Measurements from ENCODE around the gene IQGAP1. TPM values are rescaled to one million over a fixed set of nuclear protein-coding genes. Genes with fewer than 3 reads are reported as not detected.

IQGAP1 gene
- total and polyA plus RNA-seq, 2 of the 13 experiments (the other 11 are each of a cell fraction or from before 2014, with no cell fraction given) = 29.5 to 37.9 TPM

GRCh38 chr15:90402223-90402622 is 14.2 kb downstream of the IQGAP1 start:
- BruUV-seq (replicated peaks) = no TSS peak
- Histone ChIP-seq H2AFZ (ENCODE audit: low read length) (no peak overlapping the region), H3K4me2 (ENCODE audit: low read depth, low read length) (no peak overlapping the region), H3K36me3 (replicated peaks in 1 of 2; ENCODE audit: control insufficient read depth in 1 of 2, insufficient read depth in 2 of 2, low read length in 2 of 2) (no peaks in the 10 kb centered on the region), H3K4me3 (replicated peaks in 1 of 3; ENCODE audit: insufficient read depth in 1 of 3, low read depth in 2 of 3, low read length in 3 of 3) (no peak overlapping the region), H3K79me2 (ENCODE audit: insufficient read depth, low read length) (peaks cover 51% of the 10 kb centered on the region), H3K27ac (ENCODE audit: extremely low read length, insufficient read depth, low read length) (peak overlapping the region; percentile 88), H3K27me3 (ENCODE audit: control insufficient read depth in 1 of 2, insufficient read depth in 2 of 2, low read length in 2 of 2) (no peaks in the 10 kb centered on the region), H3K9ac (ENCODE audit: insufficient read depth, low read depth, low read length) (no peak overlapping the region), H3K4me1 (ENCODE audit: insufficient read depth, low read length) (peaks cover 36% of the 10 kb centered on the region), H3K9me3 (ENCODE audit: low read length) (no peaks in the 10 kb centered on the region), H4K20me1 (ENCODE audit: insufficient read depth, low read length) (no peaks in the 10 kb centered on the region)
- FAIRE-seq = no peak
- POLR2A ChIA-PET = interaction anchor here (1.0 kb wide), 1 partner anchor 14 kb away, joined by 8 read pairs; the partner anchor contains the start of gene IQGAP1
- in situ Hi-C loops (cut with HindIII; ENCODE audit: extremely low pct_ligation_motif_present, low pct_unique_long_range_greater_than_20kb) (no loop called here), intact Hi-C loops (cut with micrococcal nuclease; ENCODE audit: unreplicated experiment) (no loop called here)
- CTCF ChIA-PET (ENCODE audit: low intra/inter-chr PET ratio, low total read pairs) = no interaction called here
- no peak for ATAC-seq
- peak; percentile 29 for DNase-seq (ENCODE audit: low spot score)
- TF ChIP-seq ZNF713 (CRISPR knock-in tag; IDR thresholded peaks at IDR 0.05) (no peak), FOSL2 (CRISPR knock-in tag; IDR thresholded peaks at IDR 0.05) (peak; percentile 59)

- 96% methylated on average over 3 of the region's 3 CpGs for WGBS (ENCODE audit: low lambda C conversion rate)
- DNase-seq (ENCODE audit: low spot score) (no peak), ATAC-seq (no peak), FAIRE-seq (no peak)
- no peaks in the 10 kb centered on the region for H3K36me3 ChIP-seq (replicated peaks in 1 of 2; ENCODE audit: control insufficient read depth in 1 of 2, insufficient read depth in 2 of 2, low read length in 2 of 2)
- in situ Hi-C loops (cut with HindIII; ENCODE audit: extremely low pct_ligation_motif_present, low pct_unique_long_range_greater_than_20kb) = no loop called here
- no TSS peak for BruUV-seq (replicated peaks)
- no peak overlapping the region for H3K4me2 ChIP-seq (ENCODE audit: low read depth, low read length)
- no peak overlapping the region for H2AFZ ChIP-seq (ENCODE audit: low read length)
- CTCF ChIA-PET (ENCODE audit: low intra/inter-chr PET ratio, low total read pairs) = no interaction called here
- no peaks in the 10 kb centered on the region for H3K9me3 ChIP-seq (ENCODE audit: low read length)
- no peaks in the 10 kb centered on the region for H3K27me3 ChIP-seq (ENCODE audit: control insufficient read depth in 1 of 2, insufficient read depth in 2 of 2, low read length in 2 of 2)
- POLR2A ChIA-PET = no interaction called here
- peaks cover 36% of the 10 kb centered on the region for H3K4me1 ChIP-seq (ENCODE audit: insufficient read depth, low read length)
- no peak overlapping the region for H3K4me3 ChIP-seq (replicated peaks in 1 of 3; ENCODE audit: insufficient read depth in 1 of 3, low read depth in 2 of 3, low read length in 3 of 3)
- H3K27ac ChIP-seq (ENCODE audit: extremely low read length, insufficient read depth, low read length) = no peak overlapping the region
- no peaks in the 10 kb centered on the region for H4K20me1 ChIP-seq (ENCODE audit: insufficient read depth, low read length)
- no peak overlapping the region for H3K9ac ChIP-seq (ENCODE audit: insufficient read depth, low read depth, low read length)
- H3K79me2 ChIP-seq (ENCODE audit: insufficient read depth, low read length) = peaks cover 52% of the 10 kb centered on the region
- intact Hi-C loops (cut with micrococcal nuclease; ENCODE audit: unreplicated experiment) = no loop called here
- TF ChIP-seq ARID3A (IDR thresholded peaks at IDR 0.05; ENCODE audit: low read depth, low read length) = no peak
- no peak for TF ChIP-seq ZSCAN31 (CRISPR knock-in tag; IDR thresholded peaks at IDR 0.05; ENCODE audit: low read depth)
- TF ChIP-seq RFXAP (CRISPR knock-in tag; IDR thresholded peaks at IDR 0.05; ENCODE audit: borderline replicate concordance) = no peak
- TF ChIP-seq ZNF280B (CRISPR knock-in tag; IDR thresholded peaks at IDR 0.05; ENCODE audit: borderline replicate concordance) = no peak
- TF ChIP-seq NFKBIZ (CRISPR knock-in tag; IDR thresholded peaks at IDR 0.05) = no peak
- no peak for TF ChIP-seq SNRNP70 (IDR thresholded peaks at IDR 0.05; ENCODE audit: low read depth, low read length)
- TF ChIP-seq FOXA1 (IDR thresholded peaks at IDR 0.05) = no peak
- no peak for TF ChIP-seq FOXA1 (CRISPR knock-in tag; IDR thresholded peaks at IDR 0.05)
- TF ChIP-seq ZNF326 (CRISPR knock-in tag; IDR thresholded peaks at IDR 0.05; ENCODE audit: borderline replicate concordance) = no peak
- no peak for TF ChIP-seq ZXDC (CRISPR knock-in tag; IDR thresholded peaks at IDR 0.05)
- TF ChIP-seq ZNF484 (CRISPR knock-in tag; IDR thresholded peaks at IDR 0.05; ENCODE audit: borderline replicate concordance, low read depth) = no peak
- no peak for TF ChIP-seq SIN3A (IDR thresholded peaks at IDR 0.05; ENCODE audit: borderline replicate concordance, low read depth, low read length)
These were observed 14.7 kb downstream of the IQGAP1 start for GRCh38 chr15:90402767-90403166.

All from HepG2 (cell line).